Activated T-cell treated with anti-CD3 and anti-CD28 coated beads for 48 hours (primary cell): ENCODE results near the gene HJURP.
"Not testable (repeated sequence)": the region's sequence is repeated elsewhere in the genome, so short reads cannot be mapped to it uniquely, and the experiment has no call there.

ENCODE experiments used
- DNase-seq: peaks from one replicate; pipeline ENCODE4 v3.0.0-alpha.2; 2020; ENCODE audit warnings: low read depth

The HJURP gene

GRCh38 chr2:233854241-233854981 lies at the start of gene HJURP:
TSS of gene HJURP (minus strand) at chr2:233854535. CDS start at chr2:233854500, 35 bp downstream.
- peak; percentile 88 for DNase-seq

- DNase-seq: no peak
Observed at GRCh38 chr2:233901884-233902283, 47.5 kb upstream of the HJURP start.

- DNase-seq: no peak
Observed at GRCh38 chr2:233901367-233901766, 47.0 kb upstream of the HJURP start.

GRCh38 chr2:233896253-233896652 lies 41.9 kb upstream of the HJURP start:
- not testable (repeated sequence) for DNase-seq

- DNase-seq: no peak
Observed at GRCh38 chr2:233892793-233893192, 38.5 kb upstream of the HJURP start.

- no peak for DNase-seq
Observed at GRCh38 chr2:233882353-233882752, 28.0 kb upstream of the HJURP start.

GRCh38 chr2:233872125-233872524 lies 17.8 kb upstream of the HJURP start:
- not testable (repeated sequence) for DNase-seq

- no peak for DNase-seq
Observed at GRCh38 chr2:233871432-233871831, 17.1 kb upstream of the HJURP start.

GRCh38 chr2:233867993-233868532 lies 13.7 kb upstream of the HJURP start, which contains the start of gene MSL3B:
TSS of gene MSL3B (minus strand) at chr2:233868386.
- DNase-seq: peak; percentile 53

GRCh38 chr2:233866479-233866878 lies 12.1 kb upstream of the HJURP start:
- no peak for DNase-seq

GRCh38 chr2:233865838-233866237 lies 11.5 kb upstream of the HJURP start:
- DNase-seq: no peak

GRCh38 chr2:233862261-233862768 lies 8.0 kb upstream of the HJURP start:
- DNase-seq: no peak

- DNase-seq: no peak
Observed at GRCh38 chr2:233858331-233858730, 4.0 kb upstream of the HJURP start.

- DNase-seq: peak; percentile 55
Observed at GRCh38 chr2:233857511-233858141, 3.3 kb upstream of the HJURP start.

GRCh38 chr2:233856184-233856583 lies 1.8 kb upstream of the HJURP start:
- no peak for DNase-seq

- DNase-seq: no peak
Observed at GRCh38 chr2:233855345-233855744, 1.0 kb upstream of the HJURP start.

GRCh38 chr2:233853883-233854240 lies 473 bp downstream of the HJURP start:
- no peak for DNase-seq

GRCh38 chr2:233853353-233853752 lies 982 bp downstream of the HJURP start:
- DNase-seq: no peak

GRCh38 chr2:233852056-233852455 lies 2.3 kb downstream of the HJURP start:
- DNase-seq: no peak

GRCh38 chr2:233851169-233851568 lies 3.2 kb downstream of the HJURP start:
- DNase-seq: no peak

- DNase-seq: no peak
Observed at GRCh38 chr2:233850745-233851144, 3.6 kb downstream of the HJURP start.

- DNase-seq: no peak
Observed at GRCh38 chr2:233849607-233850271, 4.6 kb downstream of the HJURP start.

- DNase-seq: no peak
Observed at GRCh38 chr2:233848276-233848675, 6.1 kb downstream of the HJURP start.
